Pancreas (tissue), 10 donors: ENCODE data around the gene SEC14L1. TPM values are rescaled to one million over a fixed set of nuclear protein-coding genes. Genes with fewer than 3 reads are reported as not detected.
"Not testable (repeated sequence)": the region's sequence is repeated elsewhere in the genome, so short reads cannot be mapped to it uniquely, and the experiment has no call there.

Source experiments
- ATAC-seq, 4 donors: fragments of 200-7000 bp; cut with Tn5 transposase; one replicate each; pipeline versions ENCODE4 v1.8.0 to v1.9.1; 2020; ENCODE audit warnings: mild to moderate bottlenecking in 4 of 4, moderate library complexity in 4 of 4
- DNase-seq, 6 donors: peaks; one replicate each; pipeline ENCODE4 v3.0.0-alpha.2; 2020
- FAIRE-seq: peaks from 2 replicates; lab custom pipeline; 2012; peaks lifted over from hg19 to GRCh38; lab: Jason Lieb, UNC
- H3K27ac ChIP-seq, 4 donors: fragments of 200-600 bp; sonication (generic); 1 replicate in 3 of 4; 2 replicates in 1 of 4; pipeline versions ENCODE4 v1.5.0 to v1.8.0; 2020
- H3K27me3 ChIP-seq, 4 donors: fragments of 200-600 bp; one replicate each; pipeline ENCODE4 v1.8.0; 2021
- H3K36me3 ChIP-seq, 3 donors: fragments of 200-600 bp; sonication (generic) in 1 of 3; one replicate each; pipeline versions ENCODE4 v1.5.0 to v1.8.0; 2020 to 2021
- H3K4me1 ChIP-seq, 3 donors: fragments of 200-600 bp; one replicate each; pipeline ENCODE4 v1.8.0; 2021
- H3K4me3 ChIP-seq, 4 donors: fragments of 200-600 bp; sonication (generic) in 2 of 4; one replicate each; pipeline versions ENCODE4 v1.5.0 to v1.8.0; 2020 to 2021
- H3K9me3 ChIP-seq, 4 donors: fragments of 200-600 bp; one replicate each; pipeline ENCODE4 v1.8.0; 2021
- WGBS, 2 donors: extraction: QIAGEN DNeasy Blood & Tissue Kit; methylation state at CpG; one replicate each; pipeline ENCODE4 v1.1.7; 2013; 5-methylcytosine and 5-hydroxymethylcytosine counted together
- intact Hi-C, 3 donors: fragments of 100-400 bp; cut with DNase I; formaldehyde crosslinking; loops; one replicate each; pipeline versions ENCODE4 v1.11.1 to v1.14.2; 2022
- polyA plus RNA-seq, 2 donors: library from polyadenylated mRNA; stranded (reverse); fragments of 200-250 nt; gene quantifications; one replicate each; pipeline ENCODE4 v1.2.3, GENCODE V29; 2013
- total RNA-seq, 6 donors: library from RNA; stranded (reverse); fragmentation: NEBNext Ultra II Directional in 4 of 6; extraction: Animal tissue kit (Norgen Biotek cat#: 25700) in 4 of 6; gene quantifications; one replicate each; pipeline versions ENCODE4 v1.2.1 to v1.2.4, GENCODE V29; 2021 to 2023
- TF ChIP-seq, protein P1 (sequence below), 4 donors: fragments of 200-600 bp; sonication (generic) in 3 of 4; IDR thresholded peaks; one replicate each; pipeline versions ENCODE4 v1.5.0 to v1.8.0; 2021; ENCODE audit warnings: antibody characterized with exemption in 4 of 4
- donor health status: healthy with polysubstance abuse.
- donor health status: DM: no; HTN: no; CAD: no; lungs with moderate emphysema.
- donor health status: DM: no; HTN: no; CAD: no.
- donor health status: control.
- donor health status: control.
- donor health status: Bipolar disorder and iron deficiency.
- donor health status: DM: yes; HTN: yes; CAD: no.
- donor health status: DM: no; HTN: no; CAD: no.
- donor health status: DM: no; HTN: no; CAD: no.
- donor health status: DM: yes; HTN: yes; CAD: no.

Gene SEC14L1
- total and polyA plus RNA-seq, 8 donors, result 17.8 to 45.5 (median 31.8) TPM

- Histone ChIP-seq H3K4me3 (no peak overlapping the region), H3K27ac (no peak overlapping the region)
- FAIRE-seq, result no peak
These were observed 10.4 kb downstream of the SEC14L1 start for GRCh38 chr17:77151186-77151585.

DNA sequence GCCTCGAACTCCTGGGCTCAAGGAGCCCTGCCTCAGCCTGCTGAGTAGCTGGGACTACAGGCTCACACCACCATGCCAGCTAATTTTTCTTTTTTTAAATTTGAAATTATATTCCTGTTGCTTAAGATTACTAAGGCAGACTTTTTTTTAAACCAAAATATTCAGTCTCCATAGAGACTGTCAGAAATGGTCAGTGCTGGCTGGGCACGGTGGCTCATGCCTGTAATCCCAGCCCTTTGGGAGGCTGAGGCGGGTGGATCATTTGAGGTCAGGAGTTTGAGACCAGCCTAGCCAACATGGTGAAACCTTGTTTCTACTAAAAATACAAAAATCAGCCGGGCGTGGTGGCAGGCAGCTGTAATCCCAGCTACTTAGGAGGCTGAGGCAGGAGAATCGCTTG lies 11.3 kb downstream of the SEC14L1 start:
- H3K4me1 ChIP-seq, result peaks cover 11 to 33% (median 28%) of the 10 kb centered on the region in 3 donors
- H3K27me3 ChIP-seq, H3K36me3 ChIP-seq, H3K27ac ChIP-seq, DNase-seq, H3K9me3 ChIP-seq, ATAC-seq, intact Hi-C loops, FAIRE-seq, H3K4me3 ChIP-seq: not testable (repeated sequence)
- WGBS, 2 donors, result 84 to 91% methylated on average over 6 of the region's 6 CpGs

More at GRCh38 chr17:77151186-77151585, 10.4 kb downstream of the SEC14L1 start:
- no peak for DNase-seq
- no peaks in the 10 kb centered on the region for H3K9me3 ChIP-seq
- ATAC-seq, result no peak
- intact Hi-C loops, result no loop called here
- no peaks in the 10 kb centered on the region for H3K27me3 ChIP-seq
- H3K4me1 ChIP-seq, result peaks cover 13 to 35% (median 33%) of the 10 kb centered on the region in 3 donors
- no peaks in the 10 kb centered on the region for H3K36me3 ChIP-seq
- WGBS, 2 donors, result 85 to 87% methylated on average over 7 of the region's 7 CpGs
- TF ChIP-seq, protein P1, sequence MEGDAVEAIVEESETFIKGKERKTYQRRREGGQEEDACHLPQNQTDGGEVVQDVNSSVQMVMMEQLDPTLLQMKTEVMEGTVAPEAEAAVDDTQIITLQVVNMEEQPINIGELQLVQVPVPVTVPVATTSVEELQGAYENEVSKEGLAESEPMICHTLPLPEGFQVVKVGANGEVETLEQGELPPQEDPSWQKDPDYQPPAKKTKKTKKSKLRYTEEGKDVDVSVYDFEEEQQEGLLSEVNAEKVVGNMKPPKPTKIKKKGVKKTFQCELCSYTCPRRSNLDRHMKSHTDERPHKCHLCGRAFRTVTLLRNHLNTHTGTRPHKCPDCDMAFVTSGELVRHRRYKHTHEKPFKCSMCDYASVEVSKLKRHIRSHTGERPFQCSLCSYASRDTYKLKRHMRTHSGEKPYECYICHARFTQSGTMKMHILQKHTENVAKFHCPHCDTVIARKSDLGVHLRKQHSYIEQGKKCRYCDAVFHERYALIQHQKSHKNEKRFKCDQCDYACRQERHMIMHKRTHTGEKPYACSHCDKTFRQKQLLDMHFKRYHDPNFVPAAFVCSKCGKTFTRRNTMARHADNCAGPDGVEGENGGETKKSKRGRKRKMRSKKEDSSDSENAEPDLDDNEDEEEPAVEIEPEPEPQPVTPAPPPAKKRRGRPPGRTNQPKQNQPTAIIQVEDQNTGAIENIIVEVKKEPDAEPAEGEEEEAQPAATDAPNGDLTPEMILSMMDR (IDR thresholded peaks at IDR 0.05), result no peak

GRCh38 chr17:77153472-77153871 lies 12.7 kb downstream of the SEC14L1 start:
- TF ChIP-seq, protein P1 (IDR thresholded peaks at IDR 0.05), result no peak
- Histone ChIP-seq H3K27ac (no peak overlapping the region), H3K9me3 (no peaks in the 10 kb centered on the region), H3K4me1 (peaks cover 11 to 22% (median 20%) of the 10 kb centered on the region in 3 donors), H3K36me3 (no peaks in the 10 kb centered on the region), H3K27me3 (no peaks in the 10 kb centered on the region), H3K4me3 (no peak overlapping the region)
- intact Hi-C loops, result no loop called here
- FAIRE-seq (no peak), ATAC-seq (peak in 3 of 4 donors; percentile 17 to 60 (median 36)), DNase-seq (no peak)
- 8 to 11% methylated on average over 1 of the region's 1 CpG for WGBS, 2 donors

DNA sequence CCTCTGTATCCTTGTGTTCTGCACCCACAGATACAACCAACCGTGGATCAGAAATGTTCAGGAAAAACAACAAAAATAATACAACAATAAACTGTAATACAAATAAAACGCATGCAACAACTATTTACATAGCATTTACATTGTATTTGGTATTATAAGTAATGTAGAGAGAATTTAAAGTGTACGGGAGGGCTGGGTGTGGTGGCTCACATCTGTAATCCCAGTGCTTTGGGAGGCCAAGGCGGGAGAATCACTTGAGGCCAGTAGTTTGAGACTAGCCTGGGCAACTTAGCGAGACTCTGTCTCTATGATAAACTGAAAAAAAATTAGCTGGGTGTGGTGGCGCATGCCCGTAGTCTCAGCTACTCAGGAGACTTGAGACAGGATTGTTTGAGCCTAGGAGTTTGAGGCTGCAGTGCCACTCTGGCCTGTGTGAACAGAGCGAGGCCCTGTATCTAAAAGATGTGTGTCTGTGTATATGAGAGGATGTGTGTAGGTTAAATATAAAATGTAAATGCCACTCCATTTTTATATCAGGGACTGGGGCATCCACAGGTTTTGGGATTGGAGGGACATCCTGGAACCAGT lies 13.3 kb downstream of the SEC14L1 start:
- no peak for FAIRE-seq
- Histone ChIP-seq H3K36me3 (no peaks in the 10 kb centered on the region), H3K4me3 (no peak overlapping the region), H3K27ac (no peak overlapping the region), H3K4me1 (peaks cover 11 to 16% (median 13%) of the 10 kb centered on the region in 3 donors), H3K9me3 (no peaks in the 10 kb centered on the region), H3K27me3 (no peaks in the 10 kb centered on the region)
- DNase-seq, result no peak
- 81 to 85% methylated on average over 8 of the region's 8 CpGs for WGBS, 2 donors
- intact Hi-C loops, result no loop called here
- no peak for ATAC-seq
- TF ChIP-seq, protein P1 (IDR thresholded peaks at IDR 0.05), result no peak

- Histone ChIP-seq H3K9me3 (no peaks in the 10 kb centered on the region), H3K27me3 (no peaks in the 10 kb centered on the region), H3K4me1 (peaks cover 7 to 17% (median 15%) of the 10 kb centered on the region in 3 donors), H3K27ac (no peak overlapping the region), H3K36me3 (no peaks in the 10 kb centered on the region), H3K4me3 (no peak overlapping the region)
- TF ChIP-seq, protein P1 (IDR thresholded peaks at IDR 0.05), result no peak
- WGBS, 2 donors, result 68 to 79% methylated on average over 3 of the region's 3 CpGs
- FAIRE-seq (no peak), ATAC-seq (no peak), DNase-seq (no peak)
- intact Hi-C loops, result no loop called here
These were observed 14.4 kb downstream of the SEC14L1 start for GRCh38 chr17:77155125-77155524.

DNA sequence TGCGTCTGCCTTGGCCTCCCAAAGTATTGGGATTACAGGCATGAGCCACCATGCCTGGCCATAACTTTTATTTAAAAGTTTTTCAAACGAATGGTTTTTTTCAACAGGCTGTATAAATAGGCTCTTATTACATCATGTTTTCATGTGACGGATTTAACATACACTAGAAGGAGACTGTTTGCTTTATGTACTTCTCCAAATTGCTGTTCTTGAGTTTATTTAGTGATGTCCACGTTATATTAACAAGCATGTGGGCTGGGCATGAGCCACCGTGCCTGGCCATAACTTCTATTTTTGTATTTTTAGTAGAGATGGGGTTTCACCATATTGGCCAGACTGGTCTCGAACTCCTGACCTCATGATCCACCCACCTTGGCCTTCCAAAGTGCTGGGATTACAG lies 17.0 kb downstream of the SEC14L1 start:
- FAIRE-seq, H3K9me3 ChIP-seq, H3K4me3 ChIP-seq, intact Hi-C loops, H3K36me3 ChIP-seq, H3K27me3 ChIP-seq, H3K27ac ChIP-seq, DNase-seq: not testable (repeated sequence)
- WGBS, 2 donors, result 81 to 84% methylated on average over 6 of the region's 6 CpGs
- peaks cover 7 to 30% (median 26%) of the 10 kb centered on the region in 3 donors for H3K4me1 ChIP-seq
- ATAC-seq, result peak in 1 of 4 donors; percentile 32
